Stomach (tissue), 4 donors: ENCODE data around the gene SPOUT1.
"Not testable (repeated sequence)": the region's sequence is repeated elsewhere in the genome, so short reads cannot be mapped to it uniquely, and the experiment has no call there.

Experiments used
- CTCF ChIP-seq, 7 experiments: fragments of 450-650 bp in 4 of 7; fragments of 200-600 bp in 3 of 7; sonication (generic) in 3 of 7; IDR thresholded peaks; one replicate each; pipeline ENCODE4 v1.5.1; 2016 to 2019; ENCODE audit warnings: antibody characterized with exemption in 7 of 7, control low read depth in 2 of 7, mild to moderate bottlenecking in 1 of 7
- POLR2A ChIP-seq, 4 donors: fragments of 450-650 bp; IDR thresholded peaks; one replicate each; pipeline ENCODE4 v1.6.1; 2016; ENCODE audit warnings: antibody characterized with exemption in 4 of 4, control low read depth in 2 of 4, mild to moderate bottlenecking in 1 of 4, moderate library complexity in 1 of 4
- POLR2AphosphoS5 ChIP-seq, 3 donors: sonication (generic); formaldehyde crosslinking; IDR thresholded peaks; one replicate each; pipeline ENCODE4 v1.6.1; 2016; ENCODE audit warnings: antibody characterized with exemption in 3 of 3

GRCh38 chr9:128851779-128852600 is 22.4 kb upstream of the SPOUT1 start:
- peak in 5 of 7 experiments; percentile 43 to 82 (median 54) for TF ChIP-seq CTCF (IDR thresholded peaks at IDR 0.05)
- not testable (repeated sequence) for TF ChIP-seq POLR2AphosphoS5, POLR2A (IDR thresholded peaks at IDR 0.05)
